Esophagus muscularis mucosa (tissue), 4 donors: ENCODE results near the gene XPC. TPM values are rescaled to one million over a fixed set of nuclear protein-coding genes. Genes with fewer than 3 reads are reported as not detected.

Source experiments
- DNase-seq: peaks from one replicate; pipeline ENCODE4 v3.0.0-alpha.2; 2017; ENCODE audit errors: extremely low spot score
- H3K27ac ChIP-seq, 4 donors: fragments of 200-600 bp; sonication (generic); replicated peaks in 1 of 4; 1 replicate in 3 of 4; 2 replicates in 1 of 4; pipeline ENCODE4 v1.5.1; 2016 to 2019; ENCODE audit warnings: mild to moderate bottlenecking in 1 of 4
- H3K27me3 ChIP-seq, 4 donors: fragments of 200-600 bp; sonication (generic); one replicate each; pipeline versions ENCODE4 v1.5.1 to v1.6.0; 2016 to 2019
- H3K36me3 ChIP-seq, 4 donors: fragments of 200-600 bp; sonication (generic); one replicate each; pipeline ENCODE4 v1.5.1; 2016 to 2019
- H3K4me1 ChIP-seq, 4 donors: fragments of 200-600 bp; sonication (generic); one replicate each; pipeline ENCODE4 v1.5.1; 2016 to 2019
- H3K4me3 ChIP-seq, 4 donors: fragments of 200-600 bp; sonication (generic); 1 replicate in 2 of 4; 2 replicates in 2 of 4; pipeline ENCODE4 v1.5.1; 2016 to 2019; ENCODE audit warnings: mild to moderate bottlenecking in 4 of 4, moderate library complexity in 1 of 4
- H3K9me3 ChIP-seq, 4 donors: fragments of 200-600 bp; sonication (generic); 1 replicate in 3 of 4; 2 replicates in 1 of 4; pipeline ENCODE4 v1.5.1; 2016 to 2019
- EP300 ChIP-seq: sonication (generic); formaldehyde crosslinking; IDR thresholded peaks from one replicate; pipeline ENCODE4 v1.6.1; 2017; ENCODE audit warnings: antibody characterized with exemption
- POLR2A ChIP-seq: fragments of 450-650 bp; IDR thresholded peaks from one replicate; pipeline ENCODE4 v1.6.1; 2017; ENCODE audit warnings: antibody characterized with exemption, moderate library complexity, mild to moderate bottlenecking, low read depth
- POLR2AphosphoS5 ChIP-seq, 2 donors: sonication (generic); formaldehyde crosslinking; IDR thresholded peaks; one replicate each; pipeline ENCODE4 v1.6.1; 2017; ENCODE audit warnings: antibody characterized with exemption in 2 of 2
- WGBS: methylation state at CpG from one replicate; pipeline ENCODE4 v1.1.5; 2018; 5-methylcytosine and 5-hydroxymethylcytosine counted together
- intact Hi-C: fragments of 100-400 bp; cut with DNase I; formaldehyde crosslinking; loops from one replicate; pipeline ENCODE4 v1.15.1; 2023
- total RNA-seq, 4 donors: library from RNA; depleted of rRNA; stranded (reverse); fragments of >200 nt; gene quantifications; one replicate each; pipeline versions ENCODE4 v1.1.0 to v1.2.1, GENCODE V29; 2016
- TF ChIP-seq, protein P1 (sequence below), 3 experiments: fragments of 200-600 bp in 2 of 3; fragments of 450-650 bp in 1 of 3; sonication (generic) in 2 of 3; IDR thresholded peaks; one replicate each; pipeline ENCODE4 v1.5.1; 2017 to 2019; ENCODE audit warnings: antibody characterized with exemption in 3 of 3, mild to moderate bottlenecking in 2 of 3, moderate library complexity in 1 of 3

XPC gene
- total RNA-seq, 4 donors from 2014 or later = 28.9 to 41.9 (median 37.8) TPM

DNA sequence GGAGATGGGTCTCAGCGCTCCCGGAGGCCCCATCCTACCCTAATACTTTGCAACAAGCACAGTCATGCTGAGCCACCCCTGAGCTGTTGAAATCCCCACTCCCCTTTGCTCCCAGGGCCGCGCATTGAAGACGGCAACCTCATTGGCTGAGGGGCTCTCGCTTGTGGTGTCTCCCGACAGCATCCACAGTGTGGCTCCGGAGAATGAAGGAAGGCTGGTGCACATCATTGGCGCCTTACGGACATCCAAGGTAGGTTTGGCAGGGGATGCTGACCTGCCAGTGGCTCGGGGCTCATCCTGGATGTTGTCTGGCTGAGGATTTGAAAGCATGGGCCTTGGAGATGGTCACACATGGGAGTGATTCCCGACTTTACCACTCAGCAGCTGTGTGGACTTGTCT, 47.7 kb downstream of the XPC start:
- H3K9me3 ChIP-seq = no peaks in the 10 kb centered on the region
- H3K27ac ChIP-seq = peak overlapping the region in 1 of 4 donors; percentile 10
- WGBS = 96% methylated on average over 12 of the region's 12 CpGs
- TF ChIP-seq EP300 (no peak), POLR2A (no peak), POLR2AphosphoS5 (IDR thresholded peaks at IDR 0.05) (no peak)
- TF ChIP-seq, protein P1, sequence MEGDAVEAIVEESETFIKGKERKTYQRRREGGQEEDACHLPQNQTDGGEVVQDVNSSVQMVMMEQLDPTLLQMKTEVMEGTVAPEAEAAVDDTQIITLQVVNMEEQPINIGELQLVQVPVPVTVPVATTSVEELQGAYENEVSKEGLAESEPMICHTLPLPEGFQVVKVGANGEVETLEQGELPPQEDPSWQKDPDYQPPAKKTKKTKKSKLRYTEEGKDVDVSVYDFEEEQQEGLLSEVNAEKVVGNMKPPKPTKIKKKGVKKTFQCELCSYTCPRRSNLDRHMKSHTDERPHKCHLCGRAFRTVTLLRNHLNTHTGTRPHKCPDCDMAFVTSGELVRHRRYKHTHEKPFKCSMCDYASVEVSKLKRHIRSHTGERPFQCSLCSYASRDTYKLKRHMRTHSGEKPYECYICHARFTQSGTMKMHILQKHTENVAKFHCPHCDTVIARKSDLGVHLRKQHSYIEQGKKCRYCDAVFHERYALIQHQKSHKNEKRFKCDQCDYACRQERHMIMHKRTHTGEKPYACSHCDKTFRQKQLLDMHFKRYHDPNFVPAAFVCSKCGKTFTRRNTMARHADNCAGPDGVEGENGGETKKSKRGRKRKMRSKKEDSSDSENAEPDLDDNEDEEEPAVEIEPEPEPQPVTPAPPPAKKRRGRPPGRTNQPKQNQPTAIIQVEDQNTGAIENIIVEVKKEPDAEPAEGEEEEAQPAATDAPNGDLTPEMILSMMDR (IDR thresholded peaks at IDR 0.05) = no peak
- intact Hi-C loops = no loop called here
- H3K27me3 ChIP-seq = no peaks in the 10 kb centered on the region
- H3K4me3 ChIP-seq = no peak overlapping the region
- H3K4me1 ChIP-seq = peaks cover 19 to 40% (median 28%) of the 10 kb centered on the region in 4 donors
- DNase-seq = no peak
- peaks cover 65 to 90% (median 77%) of the 10 kb centered on the region in 4 donors for H3K36me3 ChIP-seq

DNA sequence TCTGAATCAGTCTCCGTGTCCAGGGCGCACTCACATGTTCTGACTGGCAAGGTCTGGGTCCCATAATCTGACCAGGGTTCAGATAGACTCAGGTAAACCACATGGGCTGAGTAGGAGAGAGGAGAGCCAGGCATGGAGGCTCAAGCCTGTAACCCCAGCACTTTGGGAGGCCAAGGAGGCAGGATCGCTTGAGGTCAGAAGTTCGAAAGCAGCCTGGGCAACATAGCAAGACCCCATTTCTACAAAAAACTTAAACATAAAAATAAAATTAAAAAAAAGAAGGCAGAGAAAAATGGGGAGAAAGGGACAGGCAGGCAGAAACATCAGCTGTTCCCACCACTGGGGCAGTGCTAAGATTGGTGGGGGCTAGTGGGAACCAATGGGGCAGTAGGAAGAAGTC, 48.2 kb downstream of the XPC start:
- H3K9me3 ChIP-seq = no peaks in the 10 kb centered on the region
- H3K36me3 ChIP-seq = peaks cover 61 to 85% (median 73%) of the 10 kb centered on the region in 4 donors
- TF ChIP-seq POLR2AphosphoS5 (IDR thresholded peaks at IDR 0.05) = no peak
- TF ChIP-seq POLR2A = no peak
- TF ChIP-seq EP300 = no peak
- TF ChIP-seq, protein P1 (IDR thresholded peaks at IDR 0.05) = no peak
- DNase-seq = no peak
- H3K4me1 ChIP-seq = peaks cover 19 to 40% (median 30%) of the 10 kb centered on the region in 4 donors
- peak overlapping the region in 3 of 4 donors; percentile 10 to 46 (median 36) for H3K27ac ChIP-seq
- intact Hi-C loops = no loop called here
- H3K27me3 ChIP-seq = no peaks in the 10 kb centered on the region
- 97% methylated on average over 4 of the region's 4 CpGs for WGBS
- no peak overlapping the region for H3K4me3 ChIP-seq

DNA sequence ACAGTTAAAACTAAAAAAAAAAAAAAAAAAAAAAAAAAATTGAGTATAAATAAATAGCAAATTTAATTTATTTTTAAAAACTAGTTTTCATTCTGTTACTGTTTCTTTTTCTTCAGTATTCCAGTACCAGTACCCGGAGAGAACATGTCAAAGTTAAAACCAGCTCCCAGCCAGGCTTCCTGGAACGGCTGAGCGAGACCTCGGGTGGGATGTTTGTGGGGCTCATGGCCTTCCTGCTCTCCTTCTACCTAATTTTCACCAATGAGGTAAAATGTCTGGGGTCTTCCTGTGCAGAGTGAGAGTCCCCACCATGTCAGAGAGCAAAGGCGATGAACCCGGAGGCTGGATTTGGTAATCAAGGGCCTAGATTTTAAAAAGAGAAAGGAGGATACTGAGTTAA, 49.1 kb downstream of the XPC start:
- no peaks in the 10 kb centered on the region for H3K27me3 ChIP-seq
- H3K36me3 ChIP-seq = peaks cover 51 to 76% (median 63%) of the 10 kb centered on the region in 4 donors
- no peaks in the 10 kb centered on the region for H3K9me3 ChIP-seq
- no peak overlapping the region for H3K4me3 ChIP-seq
- DNase-seq = no peak
- peaks cover 19 to 40% (median 30%) of the 10 kb centered on the region in 4 donors for H3K4me1 ChIP-seq
- H3K27ac ChIP-seq = peak overlapping the region; percentile 10 to 46 (median 34)
- over 99% methylated on average over 6 of the region's 6 CpGs for WGBS
- intact Hi-C loops = no loop called here
- TF ChIP-seq, protein P1 (IDR thresholded peaks at IDR 0.05) = no peak
- no peak for TF ChIP-seq EP300
- no peak for TF ChIP-seq POLR2AphosphoS5 (IDR thresholded peaks at IDR 0.05)
- no peak for TF ChIP-seq POLR2A

DNA sequence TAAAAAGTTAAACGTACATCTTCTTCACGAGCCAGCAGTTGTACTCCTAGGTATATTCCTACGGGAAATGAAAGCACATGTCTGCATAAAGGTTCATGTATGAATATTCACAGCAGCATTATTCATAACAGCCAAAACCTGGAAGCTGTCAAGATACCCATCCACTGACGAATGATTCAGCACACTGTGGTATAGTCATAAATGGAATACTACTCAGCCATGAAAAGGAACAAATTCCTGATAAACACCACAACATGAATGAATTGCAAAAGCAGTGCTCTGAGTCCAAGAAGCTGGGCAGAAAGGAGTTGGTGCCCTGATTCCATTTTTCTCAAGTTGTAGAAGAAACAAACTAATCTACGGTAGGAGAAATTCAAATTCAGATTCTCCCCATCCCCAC, 49.7 kb downstream of the XPC start:
- H3K36me3 ChIP-seq = peaks cover 46 to 70% (median 58%) of the 10 kb centered on the region in 4 donors
- WGBS = 95% methylated on average over 5 of the region's 5 CpGs
- peak overlapping the region in 3 of 4 donors; percentile 96 for H3K27ac ChIP-seq
- intact Hi-C loops = no loop called here
- DNase-seq = no peak
- H3K4me1 ChIP-seq = peaks cover 22 to 43% (median 33%) of the 10 kb centered on the region in 4 donors
- no peaks in the 10 kb centered on the region for H3K9me3 ChIP-seq
- no peak overlapping the region for H3K4me3 ChIP-seq
- no peaks in the 10 kb centered on the region for H3K27me3 ChIP-seq
- TF ChIP-seq EP300 (no peak), POLR2A (no peak), POLR2AphosphoS5 (IDR thresholded peaks at IDR 0.05) (no peak)
- TF ChIP-seq, protein P1 (IDR thresholded peaks at IDR 0.05) = no peak
